ENCODE data around the gene C19orf53. TPM values are rescaled to one million over a fixed set of nuclear protein-coding genes. Genes with fewer than 3 reads are reported as not detected.

C19orf53 gene
- total RNA-seq, 1 experiment from 2014 or later: 115 TPM

GRCh38 chr19:13747098-13747453 is 27.2 kb upstream of the C19orf53 start:
- TF ChIP-seq ZBTB33 (IDR thresholded peaks at IDR 0.05; ENCODE audit: extremely low read depth, insufficient replicate concordance, low read length) (no peak), ZFX (IDR thresholded peaks at IDR 0.05) (no peak), EGR1 (IDR thresholded peaks at IDR 0.05; ENCODE audit: low read depth) (no peak)
- intact Hi-C loops (cut with micrococcal nuclease): no loop called here
- no peaks in the 10 kb centered on the region for H3K9me2 ChIP-seq (ENCODE audit: insufficient read depth)
- H2AFZ ChIP-seq (ENCODE audit: low read depth, low read length, poor library complexity, severe bottlenecking): no peak overlapping the region
- no peaks in the 10 kb centered on the region for H3K27me3 ChIP-seq (ENCODE audit: insufficient read depth, low read length)
- peaks cover 0 to 5% of the 10 kb centered on the region in 2 experiments; a peak in 1 of 4 replicates for H3K9me3 ChIP-seq (ENCODE audit: control insufficient read depth in 1 of 2, insufficient read depth in 1 of 2, low read depth in 1 of 2, low read length in 2 of 2)
- H3K4me1 ChIP-seq (ENCODE audit: control insufficient read depth in 1 of 2, insufficient read depth in 2 of 2, low read length in 2 of 2): peaks cover 2 to 25% of the 10 kb centered on the region in 2 experiments; a peak in 3 of 4 replicates
- ATAC-seq (no peak), DNase-seq (ENCODE audit: low read depth, low spot score) (no peak)
- no peak overlapping the region for H3K9ac ChIP-seq (ENCODE audit: low read length)
- ChIA-PET POLR2A (interaction anchor here (1.8 to 2.6 kb wide), 3 partner anchors 16 to 115 kb away, joined by 8 to 23 read pairs (median 9); partner anchors contain the start of gene C19orf53), CTCF (interaction anchor here (1.0 to 1.8 kb wide), 2 partner anchors 18 to 115 kb away, joined by 6 to 7 read pairs; partner anchors contain the start of gene MRI1), RAD21 (ENCODE audit: low non-redundant PET in 1 of 2, low total read pairs in 2 of 2, uncharacterized antibody in 2 of 2, unreplicated experiment in 2 of 2) (interaction anchor here in 1 of 2 experiments (0.5 to 0.6 kb wide), 2 partner anchors 94 to 101 kb away, joined by 3 to 4 read pairs; no protein-coding TSS in a partner anchor)
- peaks cover 22% of the 10 kb centered on the region for H3K79me2 ChIP-seq (ENCODE audit: insufficient read depth, low read length)
- TSS peak; percentile 88 for BruUV-seq (replicated peaks)
- peak overlapping the region; percentile 41 to 75 for H3K4me3 ChIP-seq (replicated peaks in 1 of 2; ENCODE audit: low read depth in 1 of 2, low read length in 2 of 2)
- H4K20me1 ChIP-seq (ENCODE audit: insufficient read depth): no peaks in the 10 kb centered on the region
- H3K36me3 ChIP-seq (ENCODE audit: control insufficient read depth in 1 of 2, insufficient read depth in 2 of 2, low read length in 2 of 2): peaks cover 3 to 4% of the 10 kb centered on the region in 2 experiments; a peak in 2 of 4 replicates
- peak overlapping the region; percentile 83 for H3K27ac ChIP-seq (ENCODE audit: low read depth, low read length)
- peak overlapping the region; percentile 85 for H3K4me2 ChIP-seq (ENCODE audit: low read length)

GRCh38 chr19:13748169-13748828 is 26.0 kb upstream of the C19orf53 start:
- Histone ChIP-seq H3K27ac (ENCODE audit: low read depth, low read length) (peak overlapping the region; percentile 83), H3K4me1 (ENCODE audit: control insufficient read depth in 1 of 2, insufficient read depth in 2 of 2, low read length in 2 of 2) (peaks cover 2 to 16% of the 10 kb centered on the region in 2 experiments; a peak in 3 of 4 replicates), H3K36me3 (ENCODE audit: control insufficient read depth in 1 of 2, insufficient read depth in 2 of 2, low read length in 2 of 2) (peaks cover 0 to 3% of the 10 kb centered on the region in 2 experiments; a peak in 2 of 4 replicates), H3K79me2 (ENCODE audit: insufficient read depth, low read length) (peaks cover 22% of the 10 kb centered on the region), H3K4me3 (replicated peaks in 1 of 2; ENCODE audit: low read depth in 1 of 2, low read length in 2 of 2) (peak overlapping the region; percentile 75 to 78), H3K9me3 (ENCODE audit: control insufficient read depth in 1 of 2, insufficient read depth in 1 of 2, low read depth in 1 of 2, low read length in 2 of 2) (peaks cover 0 to 5% of the 10 kb centered on the region in 2 experiments; a peak in 1 of 4 replicates), H2AFZ (ENCODE audit: low read depth, low read length, poor library complexity, severe bottlenecking) (no peak overlapping the region), H4K20me1 (ENCODE audit: insufficient read depth) (no peaks in the 10 kb centered on the region), H3K9ac (ENCODE audit: low read length) (peak overlapping the region; percentile 92), H3K4me2 (ENCODE audit: low read length) (peak overlapping the region; percentile 85), H3K27me3 (ENCODE audit: insufficient read depth, low read length) (no peaks in the 10 kb centered on the region), H3K9me2 (ENCODE audit: insufficient read depth) (no peaks in the 10 kb centered on the region)
- ChIA-PET RAD21 (ENCODE audit: low non-redundant PET in 1 of 2, low total read pairs in 2 of 2, uncharacterized antibody in 2 of 2, unreplicated experiment in 2 of 2) (no interaction called here), CTCF (interaction anchor here (1.0 to 1.8 kb wide), 4 partner anchors 16 to 114 kb away, joined by 3 to 7 read pairs (median 6); partner anchors contain the start of gene MRI1), POLR2A (interaction anchor here (1.0 to 2.6 kb wide), 5 partner anchors 17 to 114 kb away, joined by 3 to 23 read pairs (median 8); partner anchors contain the start of gene C19orf53)
- no peak for DNase-seq (ENCODE audit: low read depth, low spot score)
- ATAC-seq: no peak
- intact Hi-C loops (cut with micrococcal nuclease): no loop called here
- BruUV-seq (replicated peaks): TSS peak; percentile 89
- TF ChIP-seq CBX3 (IDR thresholded peaks at IDR 0.05; ENCODE audit: low read depth): no peak
- no peak for TF ChIP-seq RAD21 (IDR thresholded peaks at IDR 0.05; ENCODE audit: low read depth)
- TF ChIP-seq SP1 (IDR thresholded peaks at IDR 0.05; ENCODE audit: low read depth): no peak
- no peak for TF ChIP-seq REST (IDR thresholded peaks at IDR 0.05; ENCODE audit: low read depth)
- 0 out of 2 replicates have a peak, but pooled peaks have one; percentile 10 for TF ChIP-seq EGR1 (IDR thresholded peaks at IDR 0.05; ENCODE audit: low read depth)
- no peak for TF ChIP-seq YY1 (IDR thresholded peaks at IDR 0.05; ENCODE audit: extremely low read depth, insufficient replicate concordance, low read depth, low read length)
- TF ChIP-seq ZNF274 (IDR thresholded peaks at IDR 0.05; ENCODE audit: low read depth, low read length): no peak
- no peak for TF ChIP-seq JUND (IDR thresholded peaks at IDR 0.05)
- TF ChIP-seq TCF7L2 (IDR thresholded peaks at IDR 0.05; ENCODE audit: borderline replicate concordance, extremely low read depth, insufficient read depth, insufficient read length): no peak
- no peak for TF ChIP-seq ZFX (IDR thresholded peaks at IDR 0.05)
- no peak for TF ChIP-seq ATF3 (IDR thresholded peaks at IDR 0.05)

Measured in HCT116 (cell line).